NT2/D1 (cell line): ENCODE measurements around the gene AMN.

Source experiments
- SUZ12 ChIP-seq: IDR thresholded peaks from 2 replicates; pipeline ENCODE4 v1.6.1; 2011; ENCODE audit not compliant: insufficient read length, insufficient read depth; ENCODE audit errors: extremely low read depth
- YY1 ChIP-seq: IDR thresholded peaks from 2 replicates; pipeline ENCODE4 v1.6.1; 2011; ENCODE audit not compliant: insufficient read length, insufficient read depth
- ZNF274 ChIP-seq: IDR thresholded peaks from 2 replicates; pipeline ENCODE4 v1.6.1; 2011; ENCODE audit warnings: mild to moderate bottlenecking, low read depth, low read length

- no peak for TF ChIP-seq YY1
- no peak for TF ChIP-seq ZNF274
- TF ChIP-seq SUZ12 = no peak
Observed at GRCh38 chr14:102918438-102918837, 4.0 kb upstream of the AMN start.
